Measurements from ENCODE around the gene OR9Q1.
"Not testable (repeated sequence)": the region's sequence is repeated elsewhere in the genome, so short reads cannot be mapped to it uniquely, and the experiment has no call there.

The OR9Q1 gene

DNA sequence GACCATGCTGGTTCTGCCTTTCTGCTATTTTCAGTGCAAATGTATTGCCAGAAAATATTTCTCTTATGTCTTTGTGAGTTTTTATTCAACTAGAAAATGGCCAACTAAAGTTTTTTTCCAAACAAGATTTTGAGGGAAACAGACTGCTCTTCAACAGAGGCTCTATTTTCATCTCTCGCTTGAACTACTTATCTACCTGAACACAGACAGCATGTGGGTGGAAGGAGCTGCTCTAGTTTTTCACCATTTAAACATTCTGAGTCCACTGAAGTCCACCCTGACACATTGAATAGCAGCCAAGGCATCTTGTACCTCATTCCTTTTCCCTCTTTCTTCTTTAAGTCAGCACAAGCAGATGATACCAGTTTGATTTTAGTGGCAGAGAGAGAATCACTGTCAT, 111.5 kb downstream of the OR9Q1 start:
- no peak for DNase-seq (ENCODE audit: low spot score)

DNA sequence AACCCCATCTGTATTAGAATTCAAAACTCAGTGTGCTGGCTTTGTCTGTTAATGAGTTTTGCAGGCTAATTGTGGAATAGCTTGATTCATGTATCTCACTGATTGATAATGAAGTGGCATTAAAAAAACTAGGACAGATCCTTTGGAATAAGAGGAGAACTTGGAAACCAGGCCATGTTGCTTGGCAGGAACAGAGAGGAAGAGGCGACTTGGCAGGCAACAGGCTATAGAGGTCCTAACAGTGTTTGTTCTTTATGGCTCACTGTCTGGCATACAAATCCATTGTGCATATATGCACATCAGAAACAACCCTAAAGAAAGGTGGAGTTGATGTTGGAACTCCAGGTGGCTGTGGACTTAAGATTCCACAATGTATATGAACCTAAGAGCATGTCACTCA, 119.1 kb downstream of the OR9Q1 start:
- DNase-seq (ENCODE audit: low spot score): no peak

DNA sequence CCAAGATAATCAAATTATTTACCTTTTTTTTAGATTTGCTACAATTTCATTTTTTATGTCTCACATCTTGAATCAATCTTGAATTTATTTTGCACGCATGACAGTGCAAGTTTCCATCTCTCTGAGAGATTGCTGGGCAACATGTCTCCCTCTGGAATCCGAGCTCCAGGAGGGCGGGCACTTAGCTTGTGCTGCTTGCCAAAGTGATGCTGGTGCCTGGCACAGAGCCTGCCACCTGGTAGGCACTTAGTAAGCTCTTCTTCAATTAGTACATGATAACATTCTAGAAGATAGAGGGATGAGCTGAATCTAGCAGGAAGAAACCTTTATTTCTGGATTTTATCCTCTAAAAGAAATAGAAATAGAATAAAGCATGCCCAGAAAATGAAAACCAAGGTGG, 129.1 kb downstream of the OR9Q1 start:
- DNase-seq (ENCODE audit: low spot score): no peak

DNA sequence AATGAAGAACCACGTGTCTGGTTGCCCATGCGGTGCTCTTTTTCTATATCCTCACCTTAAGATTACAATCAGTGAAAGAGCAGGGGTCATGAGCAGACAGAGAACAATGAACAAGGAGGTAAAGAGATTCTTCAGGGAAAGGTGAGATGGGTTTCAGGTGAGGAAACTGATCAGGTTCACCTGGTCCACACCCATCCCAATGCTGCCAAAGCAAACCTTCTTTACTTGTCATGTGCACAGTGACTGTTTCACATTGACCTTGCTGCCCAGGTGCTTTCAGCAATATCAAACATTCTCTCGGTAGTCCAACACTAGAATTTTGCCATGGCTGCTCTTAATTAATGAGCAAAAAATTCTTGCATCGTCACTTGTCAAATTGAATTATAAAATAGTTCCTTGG, 140.7 kb downstream of the OR9Q1 start:
- DNase-seq (ENCODE audit: low spot score): no peak

DNA sequence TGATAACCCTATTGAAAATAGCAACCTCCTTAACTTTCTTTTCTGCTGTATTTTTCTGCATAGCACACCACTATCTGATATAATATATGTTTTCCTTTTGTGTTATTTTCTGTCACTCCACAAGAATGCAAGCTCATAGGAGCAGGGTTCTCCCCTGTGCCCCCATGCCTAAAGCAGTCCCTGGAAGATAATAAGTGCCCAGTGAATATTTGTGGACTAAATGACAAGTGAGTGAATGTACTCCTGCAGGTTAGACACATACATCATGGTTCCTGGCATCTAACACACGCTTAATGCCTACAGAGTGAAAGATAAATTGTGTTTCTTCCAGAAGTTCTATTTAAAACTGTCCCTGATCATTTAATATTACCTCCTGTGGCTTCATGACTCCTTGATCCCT, 141.3 kb downstream of the OR9Q1 start:
- DNase-seq (ENCODE audit: low spot score): no peak

DNA sequence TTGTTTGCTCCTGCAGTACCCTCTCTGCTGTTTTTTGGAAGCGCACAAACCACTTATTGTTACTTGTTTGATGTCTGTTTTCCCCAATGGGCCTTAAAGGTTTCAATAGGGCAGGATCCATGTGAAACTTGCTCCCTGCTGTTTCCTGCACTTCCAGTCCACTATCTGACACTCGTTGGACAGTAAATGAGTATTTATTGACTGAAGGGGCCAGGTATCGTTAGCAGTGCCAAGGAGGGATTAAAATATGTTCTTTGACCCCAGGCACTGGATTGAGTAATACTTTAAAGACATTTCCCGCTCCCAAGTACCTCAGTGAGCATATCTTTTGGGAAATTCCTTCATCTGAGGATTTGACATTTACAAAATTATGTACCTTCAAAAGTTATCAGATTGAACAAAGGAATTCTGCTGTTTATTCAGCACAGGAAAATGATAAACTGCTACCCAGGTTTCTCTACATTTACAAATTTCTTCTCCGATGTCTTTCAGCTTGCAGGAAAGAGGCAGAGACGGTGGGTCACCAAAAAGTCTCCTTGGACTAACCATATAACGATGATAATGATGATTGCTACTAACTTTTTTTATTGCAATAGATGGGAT, 141.9 kb downstream of the OR9Q1 start:
- DNase-seq (ENCODE audit: low spot score): no peak

DNA sequence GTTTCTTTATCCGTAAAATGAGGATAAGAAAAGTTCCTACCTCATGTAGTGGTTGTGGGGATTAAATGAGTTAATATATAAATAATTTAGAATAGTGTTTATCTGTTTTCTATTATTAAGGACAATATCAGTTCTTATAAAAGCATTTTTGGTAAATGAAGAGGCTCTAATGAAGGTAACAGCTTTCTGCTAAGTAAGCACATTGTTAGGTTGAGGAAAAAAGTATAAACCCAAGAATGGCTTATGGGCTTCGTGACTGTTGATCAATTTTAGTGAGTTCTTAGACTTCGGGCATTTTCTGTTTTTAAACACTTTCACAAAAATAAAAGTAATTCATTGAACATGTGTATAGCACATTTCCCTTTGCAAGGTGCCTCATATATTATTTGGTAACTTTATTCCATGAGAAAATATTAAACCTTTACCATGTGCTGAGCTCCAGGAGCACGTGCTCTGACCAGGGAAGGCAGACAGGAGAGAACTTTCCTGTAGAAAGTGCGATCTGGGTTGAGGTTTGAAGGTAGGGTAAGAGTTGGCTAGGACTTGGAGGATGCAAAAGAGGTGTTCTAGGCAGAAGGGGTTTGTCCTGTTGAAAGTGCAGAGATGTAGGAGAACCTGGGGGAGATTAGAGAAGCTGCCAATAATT, 153.9 kb downstream of the OR9Q1 start:
- DNase-seq (ENCODE audit: low spot score): no peak

DNA sequence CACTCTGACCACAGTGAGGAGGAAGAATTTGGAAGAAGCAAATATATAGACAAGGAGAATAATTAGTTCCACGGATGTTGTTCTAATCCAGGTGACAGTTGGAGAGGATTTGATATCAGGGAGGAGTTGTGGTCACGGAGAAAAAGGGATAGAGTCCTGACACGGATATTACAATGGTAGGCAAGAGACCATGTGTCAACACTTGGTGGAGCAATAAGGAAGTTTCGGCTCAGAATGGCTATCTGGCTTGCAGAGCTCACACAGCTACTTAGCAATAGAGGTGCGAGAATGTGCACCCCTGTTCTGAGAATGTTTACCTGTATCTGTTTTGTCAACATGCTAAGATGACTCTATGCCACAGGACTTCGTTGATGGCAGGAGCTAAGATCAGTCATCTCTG, 154.8 kb downstream of the OR9Q1 start:
- no peak for DNase-seq (ENCODE audit: low spot score)

DNA sequence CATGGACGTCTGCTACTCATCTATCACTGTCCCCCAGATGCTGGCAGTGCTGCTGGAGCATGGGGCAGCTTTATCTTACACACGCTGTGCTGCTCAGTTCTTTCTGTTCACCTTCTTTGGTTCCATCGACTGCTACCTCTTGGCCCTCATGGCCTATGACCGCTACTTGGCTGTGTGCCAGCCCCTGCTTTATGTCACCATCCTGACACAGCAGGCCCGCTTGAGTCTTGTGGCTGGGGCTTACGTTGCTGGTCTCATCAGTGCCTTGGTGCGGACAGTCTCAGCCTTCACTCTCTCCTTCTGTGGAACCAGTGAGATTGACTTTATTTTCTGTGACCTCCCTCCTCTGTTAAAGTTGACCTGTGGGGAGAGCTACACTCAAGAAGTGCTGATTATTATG, 156.0 kb downstream of the OR9Q1 start:
- DNase-seq (ENCODE audit: low spot score): no peak

DNA sequence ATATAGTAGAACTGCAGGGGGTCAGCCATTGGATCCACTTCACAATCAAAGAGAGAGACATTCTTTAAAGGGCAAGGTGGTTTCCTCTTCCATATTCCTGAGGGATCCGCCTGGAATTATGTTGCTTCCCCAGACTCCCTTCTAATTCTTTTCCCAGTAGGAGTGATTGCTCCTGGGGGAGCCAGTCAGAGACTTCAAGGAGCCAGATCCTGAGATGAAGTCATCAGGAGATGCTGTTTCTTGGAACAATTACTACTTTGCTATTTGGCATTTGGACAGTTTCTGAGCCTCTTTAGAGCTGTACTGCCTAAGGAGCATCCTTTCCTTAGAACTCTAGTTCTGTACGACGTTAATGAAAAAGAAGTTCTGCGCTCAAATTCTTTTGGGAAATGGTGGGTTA, 163.3 kb downstream of the OR9Q1 start:
- DNase-seq (ENCODE audit: low spot score): no peak

DNA sequence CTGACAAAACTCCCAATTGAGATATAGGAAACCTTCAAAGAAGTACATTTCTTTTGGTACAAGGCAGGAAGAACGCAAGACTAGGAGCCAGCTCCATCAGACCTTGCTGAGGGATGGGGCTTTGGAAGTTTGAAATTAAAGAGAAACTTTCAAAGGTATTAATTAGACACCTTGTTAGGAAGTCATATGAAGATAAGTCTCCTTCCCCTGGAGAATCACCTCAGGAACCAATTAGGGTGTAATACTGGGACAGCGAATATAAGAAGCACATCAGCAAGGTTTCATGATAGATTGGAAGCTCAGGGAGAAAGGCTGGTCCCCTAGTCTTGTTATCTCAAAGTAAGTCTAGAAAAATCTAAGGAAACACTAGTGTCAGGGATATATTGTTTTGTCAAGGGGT, 165.1 kb downstream of the OR9Q1 start, which contains the start of gene OR9Q2:
OR9Q2 (plus strand) TSS at position 301 of the 400 bp plus-strand sequence. CDS start 1,421 bp downstream, outside the sequence.
- DNase-seq (ENCODE audit: low spot score): no peak

DNA sequence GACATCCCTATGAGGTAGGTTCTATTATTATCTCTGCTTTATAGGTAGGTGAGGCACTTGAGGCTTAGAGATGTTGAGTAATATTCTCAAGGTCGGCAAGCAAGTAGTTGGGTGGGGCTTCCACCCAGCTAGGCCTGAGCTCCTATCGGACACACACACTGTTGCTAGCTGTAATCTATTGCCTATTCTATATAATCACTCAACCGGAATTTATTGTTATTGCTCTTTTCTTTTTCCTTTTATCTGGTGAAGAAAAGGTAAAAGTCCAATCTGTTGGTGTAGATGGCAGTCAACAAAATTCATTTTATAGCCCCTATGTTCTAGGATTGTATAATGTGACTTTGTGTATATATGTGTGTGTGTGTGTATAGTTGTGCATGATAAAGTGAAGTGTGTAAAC, 168.5 kb downstream of the OR9Q1 start:
- no peak for DNase-seq (ENCODE audit: low spot score)

DNA sequence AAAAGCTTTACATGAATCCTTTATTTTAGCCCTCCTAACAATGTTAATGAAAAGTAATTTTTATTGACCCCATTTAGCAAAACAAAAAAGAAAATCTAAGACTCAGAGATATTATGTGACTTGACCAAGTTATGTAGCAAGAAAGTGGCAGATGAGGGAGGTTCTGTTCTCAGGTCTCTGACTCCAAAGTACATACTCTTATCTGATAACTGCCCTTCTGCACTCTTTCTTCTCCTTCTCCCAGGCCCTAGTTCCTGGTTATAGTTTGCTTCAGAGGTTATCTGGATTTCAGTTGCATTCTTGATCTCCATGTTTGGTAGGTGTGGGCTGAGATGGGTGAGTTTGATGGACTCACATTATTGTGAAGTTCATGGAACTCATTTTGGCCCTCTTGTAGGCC, 169.7 kb downstream of the OR9Q1 start:
- DNase-seq (ENCODE audit: low spot score): no peak

DNA sequence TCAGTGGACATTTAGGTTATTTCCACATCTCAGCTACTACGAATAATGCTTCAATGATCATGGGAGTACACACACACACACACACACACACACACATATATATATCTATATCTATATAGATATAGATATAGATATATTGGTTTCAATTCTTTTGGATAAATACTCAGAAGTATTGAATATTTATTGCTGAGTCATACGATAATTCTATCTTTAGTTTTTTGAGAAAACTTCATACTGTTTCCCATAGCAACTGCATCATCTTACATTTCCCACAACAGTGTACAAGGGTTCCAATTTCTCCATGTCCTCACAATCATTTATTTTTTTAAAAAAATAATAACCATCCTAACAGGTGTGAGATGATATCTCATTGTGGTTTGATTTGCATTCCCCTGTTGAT, 172.3 kb downstream of the OR9Q1 start:
- DNase-seq (ENCODE audit: low spot score): no peak

DNA sequence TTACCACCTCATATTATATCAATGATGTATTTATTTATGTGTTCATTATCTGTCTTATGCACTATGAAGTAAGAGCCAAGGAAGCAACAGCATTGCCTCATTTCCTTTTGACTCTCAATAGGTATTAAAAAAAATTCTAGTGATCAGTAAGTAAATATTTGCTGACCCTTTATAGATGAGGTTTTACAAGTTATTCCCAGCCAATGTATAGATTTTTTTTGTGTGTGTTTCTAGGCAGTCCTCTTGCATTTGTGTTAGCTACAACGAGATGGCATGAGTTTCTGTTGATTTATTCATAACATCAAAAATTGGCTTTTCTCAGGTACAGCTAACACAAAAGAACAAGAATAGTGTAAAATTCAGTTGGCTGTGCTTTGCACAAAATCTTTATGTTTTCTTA, 175.6 kb downstream of the OR9Q1 start:
- no peak for DNase-seq (ENCODE audit: low spot score)

DNA sequence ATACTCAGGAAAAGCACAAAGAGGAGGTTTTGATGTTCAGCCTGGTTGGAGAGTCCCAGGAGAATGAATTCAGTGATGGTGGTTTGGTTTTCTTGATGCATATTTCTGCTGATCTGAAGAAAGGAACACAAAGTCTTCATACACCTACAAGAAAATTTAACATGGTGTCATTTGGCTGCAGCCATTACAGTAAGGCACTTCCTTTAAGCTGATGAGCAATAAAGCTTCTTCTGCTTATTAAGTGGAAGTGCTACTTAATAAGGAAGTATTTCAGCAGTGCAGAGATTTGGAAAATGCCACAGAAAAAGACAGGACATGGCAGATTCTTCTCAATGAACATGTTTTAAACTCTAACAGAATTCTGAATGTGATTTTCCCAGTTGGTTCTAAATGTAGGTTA, 180.4 kb downstream of the OR9Q1 start, which contains the start of gene OR1S2:
OR1S2 (minus strand) TSS at position 101 of the 400 bp plus-strand sequence; CDS start at position 101, 0 bp downstream.
- DNase-seq (ENCODE audit: low spot score): no peak

DNA sequence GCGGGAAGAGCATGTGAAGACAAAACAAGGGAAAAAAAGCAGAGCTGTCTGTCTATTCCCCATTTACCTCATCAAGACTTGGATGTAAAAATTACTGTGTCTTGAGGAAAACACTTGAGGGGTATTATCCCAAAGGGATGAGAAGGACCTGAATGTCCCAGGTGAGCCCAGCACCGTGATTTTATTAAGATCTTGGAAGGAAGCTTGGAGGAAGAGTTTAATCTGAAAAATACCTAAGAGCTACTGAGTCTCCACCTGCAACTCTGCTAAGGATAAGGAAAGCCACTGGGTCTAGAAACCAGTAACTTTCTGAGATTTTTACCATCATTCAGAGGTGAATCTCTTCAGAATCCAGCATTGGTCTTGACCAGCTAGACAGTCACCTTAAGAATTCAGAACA, 188.7 kb downstream of the OR9Q1 start, which contains the start of gene OR1S1:
OR1S1 (plus strand) TSS at position 301 of the 400 bp plus-strand sequence.
- not testable (repeated sequence) for DNase-seq (ENCODE audit: low spot score)

DNA sequence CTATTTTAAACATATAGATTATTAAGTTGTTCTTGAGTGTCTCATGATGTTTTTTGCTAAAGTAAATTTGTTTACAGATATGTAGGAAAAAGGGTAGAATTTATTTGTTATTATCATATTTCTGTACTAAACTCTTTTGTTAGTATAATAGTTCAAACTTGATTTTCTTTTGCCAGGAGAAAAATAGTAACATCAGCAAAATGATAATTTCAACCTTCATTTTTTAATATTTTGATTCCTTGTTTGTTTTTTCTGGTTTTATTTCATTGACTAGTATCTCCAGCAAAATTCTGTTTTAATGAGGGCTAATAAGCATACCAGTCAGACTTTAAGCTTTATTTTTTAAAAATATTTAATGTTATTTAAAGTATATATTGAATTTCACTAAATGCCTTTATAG, 192.8 kb downstream of the OR9Q1 start:
- DNase-seq (ENCODE audit: low spot score): no peak

DNA sequence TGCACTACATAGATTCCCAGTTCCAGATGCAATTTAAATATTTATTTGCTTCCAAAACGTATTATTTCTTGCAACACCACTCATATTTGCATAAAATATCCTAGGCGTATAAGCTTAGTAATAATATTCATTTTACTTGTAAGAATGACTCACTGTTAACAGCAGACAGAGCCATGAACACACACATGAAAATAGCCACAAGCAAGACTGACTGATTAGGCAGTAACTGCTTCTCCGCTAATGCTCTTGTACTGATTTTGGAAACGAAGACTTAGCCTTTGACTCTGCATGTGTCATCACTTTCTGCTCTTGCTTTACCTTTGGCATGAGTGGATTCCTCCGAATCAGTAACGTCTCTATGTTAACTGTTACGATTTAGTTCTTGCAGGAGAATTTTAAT, 199.0 kb downstream of the OR9Q1 start:
- peak; percentile 3 for DNase-seq (ENCODE audit: low spot score)

DNA sequence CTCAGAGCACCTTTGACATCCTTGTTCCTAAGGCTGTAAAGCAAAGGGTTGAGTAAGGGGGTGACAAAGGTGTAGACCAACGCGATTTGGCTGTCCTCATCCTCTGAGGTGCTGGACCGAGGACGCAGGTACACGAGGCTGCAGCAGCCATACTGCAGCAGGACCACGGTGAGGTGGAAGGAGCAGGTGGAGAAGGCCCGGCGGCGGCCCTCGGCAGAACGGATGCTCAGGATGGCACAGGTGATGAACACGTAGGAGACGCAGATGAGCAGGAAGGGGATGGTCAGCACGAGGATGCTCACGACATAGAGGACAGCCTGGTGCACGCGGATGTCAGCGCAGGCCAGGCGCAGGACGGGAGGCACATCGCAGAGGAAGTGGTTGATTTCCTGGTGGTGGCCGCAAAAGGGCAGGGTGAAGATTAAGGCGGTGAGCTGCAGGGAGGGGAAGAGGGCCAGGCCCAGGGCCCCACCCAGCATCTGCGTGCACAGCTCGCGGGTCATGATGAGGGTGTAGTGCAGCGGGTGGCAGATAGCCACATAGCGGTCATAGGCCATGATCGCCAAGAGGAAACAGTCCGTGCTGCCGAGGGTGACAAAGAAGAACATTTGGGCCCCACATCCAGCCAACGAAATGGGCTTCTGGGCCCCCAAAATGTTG, 204.4 kb downstream of the OR9Q1 start:
- no peak for DNase-seq (ENCODE audit: low spot score)

Data from COLO829 (cell line).